Islet of Langerhans (tissue), 1 donor: ENCODE results near the gene ZBTB8A.
"Not testable (repeated sequence)": the region's sequence is repeated elsewhere in the genome, so short reads cannot be mapped to it uniquely, and the experiment has no call there.

Experiments
- FAIRE-seq: peaks from one replicate; lab custom pipeline; 2011; peaks lifted over from hg19 to GRCh38; lab: Jason Lieb, UNC

ZBTB8A gene

GRCh38 chr1:32539584-32540571, 651 bp downstream of the ZBTB8A start:
- FAIRE-seq: no peak

GRCh38 chr1:32540605-32541004, 1.4 kb downstream of the ZBTB8A start:
- FAIRE-seq: no peak

DNA sequence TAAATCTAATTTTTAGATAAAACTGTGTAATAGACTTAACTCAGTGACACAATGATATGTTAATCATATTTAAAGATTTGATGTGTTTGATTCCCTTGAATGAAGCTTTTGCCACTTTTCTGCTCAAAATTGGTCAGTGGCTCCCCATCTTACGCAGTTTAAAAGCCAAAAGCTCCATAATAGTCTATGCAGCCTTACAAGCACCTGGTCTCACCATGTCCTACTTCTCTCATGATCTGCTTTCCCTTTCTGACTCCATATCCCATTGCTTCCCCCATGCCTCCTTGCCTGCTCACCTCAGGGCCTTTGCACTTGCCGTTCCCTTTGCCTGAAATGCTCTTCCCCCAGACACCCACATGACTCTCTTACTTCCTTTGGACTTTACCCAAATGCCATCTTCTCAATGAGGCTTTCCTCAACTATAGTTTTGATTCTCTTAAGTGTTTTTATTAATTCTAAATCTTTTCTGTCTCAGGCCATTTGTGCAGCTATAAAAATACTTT, 1.9 kb downstream of the ZBTB8A start:
- FAIRE-seq: no peak

GRCh38 chr1:32546611-32547010, 7.4 kb downstream of the ZBTB8A start:
- FAIRE-seq: no peak

DNA sequence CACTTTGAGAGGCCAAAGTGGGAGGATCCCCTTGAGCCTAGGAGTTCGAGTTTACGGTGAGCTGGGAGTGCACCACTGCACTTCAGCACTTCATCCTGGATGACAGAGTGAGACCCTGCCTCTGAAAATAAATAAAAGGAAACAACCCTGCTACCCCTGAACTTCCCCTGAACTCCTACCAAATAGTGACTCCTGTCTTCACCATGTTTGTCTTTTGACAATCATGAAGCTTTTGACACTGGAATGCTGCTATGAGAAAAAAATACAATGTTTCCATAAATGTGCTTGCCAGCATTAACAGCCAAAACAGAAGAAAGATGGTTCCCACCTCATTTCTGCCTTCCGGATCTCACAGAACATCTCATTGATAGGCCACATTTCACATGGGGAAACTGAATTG, 10.4 kb downstream of the ZBTB8A start:
- no peak for FAIRE-seq

DNA sequence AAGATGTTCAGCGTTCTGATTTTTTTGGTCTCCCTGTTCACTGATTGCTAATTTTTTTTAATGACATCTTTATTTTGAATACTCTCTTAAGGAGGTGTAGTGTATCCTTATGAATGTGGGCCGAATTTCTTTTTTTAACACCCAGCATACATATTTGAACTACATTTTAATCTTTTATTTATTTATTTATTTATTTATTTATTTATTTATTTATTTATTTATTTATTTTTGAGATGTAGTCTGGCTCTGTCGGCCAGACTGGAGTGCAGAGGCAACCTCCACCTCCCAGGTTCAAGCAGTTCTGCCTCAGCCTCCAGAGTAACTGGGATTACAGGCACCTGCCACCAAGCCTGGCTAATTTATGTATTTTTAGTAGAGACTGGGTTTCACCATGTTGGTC, 15.1 kb downstream of the ZBTB8A start:
- FAIRE-seq: no peak

DNA sequence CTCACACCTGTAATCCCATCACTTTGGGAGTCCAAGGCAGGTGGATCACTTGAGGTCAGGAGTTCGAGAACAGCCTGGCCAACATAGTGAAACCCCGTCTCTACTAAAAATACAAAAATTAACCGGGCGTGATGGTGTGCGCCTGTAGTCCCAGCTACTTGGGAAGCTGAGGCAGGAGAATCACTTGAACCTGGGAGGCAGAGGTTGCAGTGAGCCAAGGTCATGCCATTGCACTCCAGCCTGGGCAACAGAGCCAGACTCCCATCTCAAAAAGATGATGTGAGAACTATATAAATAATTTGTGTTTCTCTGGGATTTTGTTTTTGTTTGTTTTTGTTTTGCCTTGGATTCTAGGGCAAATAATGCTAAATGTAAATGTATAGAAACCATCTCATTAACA, 17.8 kb downstream of the ZBTB8A start:
- not testable (repeated sequence) for FAIRE-seq

DNA sequence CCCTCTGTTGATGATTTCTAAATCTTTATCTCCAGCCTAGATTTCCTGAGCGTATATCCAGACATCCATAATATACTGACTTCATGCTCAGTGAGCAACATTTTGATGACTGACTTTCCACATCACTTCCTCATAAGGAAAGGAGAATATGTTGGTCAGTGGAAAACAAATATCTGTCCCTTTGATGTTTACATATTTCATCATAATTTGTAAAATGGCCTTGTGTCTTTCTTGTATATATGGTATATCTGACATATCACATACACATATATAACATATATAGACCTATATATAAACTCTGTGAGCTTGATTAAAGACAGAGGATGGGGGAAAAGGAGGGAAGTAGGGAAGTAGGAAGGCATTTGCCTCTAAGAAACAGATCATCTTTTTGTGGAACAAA, 18.6 kb downstream of the ZBTB8A start:
- no peak for FAIRE-seq

- no peak for FAIRE-seq
Measured at GRCh38 chr1:32568929-32569328, 29.7 kb downstream of the ZBTB8A start.

DNA sequence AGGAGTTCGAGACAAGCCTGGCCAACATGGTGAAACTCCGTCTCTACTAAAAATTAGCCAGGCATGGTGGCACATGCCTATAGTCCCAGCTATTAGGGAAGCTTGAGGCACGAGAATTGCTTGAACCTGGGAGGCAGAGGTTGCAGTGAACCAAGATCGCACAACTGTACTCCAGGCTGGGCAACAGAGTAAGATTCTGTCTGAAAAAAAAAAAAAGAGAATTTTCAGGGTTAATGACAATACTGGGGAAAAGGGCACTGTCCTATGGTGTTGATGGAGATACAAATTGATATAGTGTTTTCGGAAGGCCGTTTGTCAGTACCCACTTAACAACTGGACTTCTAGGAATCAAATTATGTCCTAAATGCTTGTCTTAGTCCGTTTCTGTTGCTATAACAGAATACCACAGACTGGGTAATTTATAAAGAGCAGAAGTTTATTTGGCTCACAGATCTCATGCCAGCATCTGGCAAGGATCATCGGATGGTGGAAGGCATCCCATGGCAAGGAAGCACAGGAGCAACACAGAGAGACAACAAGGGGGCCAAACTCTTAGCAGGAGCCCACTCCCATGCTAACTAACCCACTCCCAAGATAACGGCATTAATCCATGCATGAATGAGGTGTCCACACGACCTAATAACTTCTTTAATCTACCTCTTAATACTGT, 41.3 kb downstream of the ZBTB8A start:
- no peak for FAIRE-seq

GRCh38 chr1:32592943-32593342, 53.7 kb downstream of the ZBTB8A start:
- FAIRE-seq: no peak

- FAIRE-seq: no peak
Measured at GRCh38 chr1:32600034-32600433, 60.8 kb downstream of the ZBTB8A start.

- FAIRE-seq: no peak
Measured at GRCh38 chr1:32605711-32606424, 66.6 kb downstream of the ZBTB8A start.

GRCh38 chr1:32606565-32607371, 67.5 kb downstream of the ZBTB8A start:
- FAIRE-seq: no peak

DNA sequence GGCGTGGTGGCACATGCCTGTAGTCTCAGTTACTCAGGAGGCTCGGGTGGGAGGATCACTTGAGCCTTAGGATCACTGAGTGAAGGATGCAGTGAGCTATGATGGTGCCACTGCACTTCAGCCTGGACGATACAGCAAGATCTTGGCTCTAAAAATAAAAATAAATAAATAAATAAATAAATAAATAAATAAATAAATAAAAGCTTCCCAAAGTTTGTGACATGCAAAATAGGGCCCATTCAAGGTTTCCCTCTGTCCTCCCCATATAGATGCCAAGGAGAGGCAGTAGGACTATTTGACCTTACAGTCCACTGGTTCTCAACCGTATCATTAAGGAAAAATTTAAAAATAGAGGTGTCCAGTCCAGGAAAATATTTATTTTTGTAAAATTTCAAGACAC, 70.0 kb downstream of the ZBTB8A start:
- FAIRE-seq: no peak

GRCh38 chr1:32611859-32612188, 72.6 kb downstream of the ZBTB8A start:
- no peak for FAIRE-seq

DNA sequence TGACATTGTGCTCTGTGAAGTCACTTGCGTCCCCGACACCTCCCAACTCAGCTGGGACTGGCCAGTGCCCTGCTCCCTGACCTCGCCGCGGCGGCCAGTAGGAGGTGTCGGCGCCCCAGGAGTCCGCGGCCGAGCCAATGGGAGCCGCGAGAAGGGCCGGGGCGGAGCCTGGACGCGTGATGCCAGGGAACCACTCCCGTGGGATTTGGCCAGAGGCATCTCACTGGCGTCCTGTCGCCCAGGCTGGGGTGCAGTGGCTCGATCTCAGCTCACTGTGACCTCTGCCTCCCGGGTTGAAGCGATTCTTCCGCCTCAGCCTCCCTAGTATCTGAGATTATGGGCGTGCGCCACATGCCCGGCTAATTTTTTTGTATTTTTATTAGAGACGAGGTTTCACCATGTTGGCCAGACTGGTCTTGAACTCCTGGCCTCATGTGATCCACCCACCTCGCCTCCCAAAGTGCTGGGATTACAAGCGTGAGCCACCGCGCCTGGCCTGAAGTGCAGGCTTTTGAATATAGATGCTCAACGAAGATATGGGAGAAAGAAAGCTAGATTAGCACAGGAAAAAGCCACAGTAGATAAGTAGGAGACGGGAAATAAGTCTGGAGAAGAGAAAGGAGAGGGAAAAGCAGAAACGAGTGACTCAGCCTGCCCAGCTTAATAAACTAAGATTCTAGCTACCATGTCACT, 73.1 kb downstream of the ZBTB8A start:
- FAIRE-seq: no peak

DNA sequence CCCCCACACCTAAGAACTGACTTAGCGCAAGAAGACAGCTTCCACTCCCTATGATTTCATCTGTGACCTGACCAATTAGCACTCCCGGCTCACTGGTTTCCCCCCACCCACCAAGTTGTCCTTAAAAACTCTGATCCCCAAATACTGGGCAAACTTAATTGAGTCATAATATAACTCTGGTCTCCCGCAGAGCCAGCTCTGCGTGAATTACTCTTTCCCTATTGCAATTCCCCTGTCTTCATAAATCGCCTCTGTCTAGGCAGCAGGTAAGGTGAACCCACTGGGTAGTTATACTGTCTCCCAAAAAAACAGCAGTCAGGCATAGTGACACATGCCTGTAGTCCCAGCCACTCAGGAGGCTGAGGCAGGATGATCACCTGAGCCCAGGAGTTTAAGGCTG, 74.2 kb downstream of the ZBTB8A start:
- FAIRE-seq: no peak

DNA sequence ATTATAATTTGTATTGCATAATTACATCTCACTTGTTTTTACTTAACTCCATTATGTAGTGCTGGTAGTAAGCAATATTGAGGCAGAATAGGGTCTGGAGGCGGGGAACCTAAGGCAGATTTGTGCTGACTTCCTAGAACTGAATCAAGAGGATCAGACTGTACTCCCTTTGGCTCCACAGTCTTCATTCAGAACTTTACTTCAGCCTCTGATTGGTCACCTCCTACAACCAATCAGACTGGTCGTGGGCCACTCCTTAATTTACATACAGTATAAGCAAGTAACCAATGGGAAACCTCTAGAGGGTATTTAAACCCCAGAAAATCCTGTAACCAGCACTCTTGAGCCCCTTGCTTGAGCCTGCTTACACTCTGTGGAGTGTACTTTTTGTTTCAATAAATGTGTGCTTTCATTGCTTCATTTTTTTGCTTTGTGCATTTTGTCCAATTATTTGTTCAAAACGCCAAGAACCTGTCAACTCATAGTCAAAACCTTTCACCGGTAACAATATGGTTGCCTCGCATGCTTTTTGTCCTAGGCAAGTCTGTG, 79.5 kb downstream of the ZBTB8A start:
- FAIRE-seq: no peak

DNA sequence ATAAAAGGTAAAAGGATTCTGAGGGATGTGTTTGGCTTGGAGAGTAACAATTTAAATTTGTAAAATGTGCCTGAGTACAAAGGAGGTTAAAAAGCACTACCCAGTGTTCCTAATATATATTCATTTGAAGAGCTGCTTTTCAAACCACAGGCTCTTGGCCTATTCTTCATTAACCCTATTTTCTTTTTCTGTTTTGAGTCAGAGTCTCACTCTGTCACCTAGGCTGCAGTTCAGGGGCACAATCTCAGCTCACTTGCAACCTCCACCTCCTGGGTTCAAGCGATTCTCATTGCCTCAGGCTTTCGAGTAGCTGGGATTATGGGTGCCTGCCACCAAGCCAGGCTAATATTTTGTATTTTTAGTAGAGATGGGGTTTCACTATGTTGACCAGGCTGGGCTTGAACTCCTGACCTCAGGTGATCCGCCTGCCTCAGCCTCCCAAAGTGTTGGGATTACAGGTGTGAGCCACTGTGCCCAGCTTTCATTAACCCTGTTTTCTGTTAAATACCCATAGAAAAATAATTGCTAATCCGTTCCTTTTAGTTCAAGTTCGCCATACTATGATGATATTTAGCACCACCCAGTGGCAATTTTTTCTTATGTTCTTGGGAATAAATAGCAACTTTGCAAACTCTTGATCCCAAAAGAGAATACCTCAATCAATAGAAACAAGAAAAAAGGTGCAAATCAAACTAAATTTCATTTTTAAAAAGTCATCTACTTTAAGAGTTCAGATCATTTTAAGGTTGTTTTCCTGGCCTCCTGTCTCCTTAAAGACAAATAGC, 80.7 kb downstream of the ZBTB8A start:
- FAIRE-seq: no peak
